HG02571 (cell line): ENCODE data around the gene DEPDC5.

Source experiments
- ATAC-seq: cut with Tn5 transposase; IDR thresholded peaks from one replicate; pipeline ENCODE4 v1.9.1; 2021; ENCODE audit warnings: mild to moderate bottlenecking, moderate library complexity; ENCODE audit not compliant: unreplicated experiment

Gene DEPDC5

GRCh38 chr22:31920306-31920705 is 166.5 kb downstream of the DEPDC5 start:
- ATAC-seq = no peak

GRCh38 chr22:31921106-31921505 is 167.3 kb downstream of the DEPDC5 start:
- ATAC-seq = no peak

GRCh38 chr22:31922534-31922933 is 168.7 kb downstream of the DEPDC5 start:
- no peak for ATAC-seq

GRCh38 chr22:31923136-31923535 is 169.3 kb downstream of the DEPDC5 start:
- ATAC-seq = no peak

GRCh38 chr22:31923747-31924146 is 169.9 kb downstream of the DEPDC5 start:
- no peak for ATAC-seq

GRCh38 chr22:31925056-31925455 is 171.2 kb downstream of the DEPDC5 start:
- no peak for ATAC-seq

GRCh38 chr22:31926024-31926423 is 172.2 kb downstream of the DEPDC5 start:
- no peak for ATAC-seq

- ATAC-seq = no peak
These were observed 173.2 kb downstream of the DEPDC5 start for GRCh38 chr22:31926969-31927368.

GRCh38 chr22:31927562-31927961 is 173.7 kb downstream of the DEPDC5 start:
- no peak for ATAC-seq

GRCh38 chr22:31929167-31929930 is 175.5 kb downstream of the DEPDC5 start:
- ATAC-seq = no peak

GRCh38 chr22:31932863-31933262 is 179.0 kb downstream of the DEPDC5 start:
- no peak for ATAC-seq

GRCh38 chr22:31933406-31933805 is 179.6 kb downstream of the DEPDC5 start:
- ATAC-seq = no peak

- no peak for ATAC-seq
These were observed 180.1 kb downstream of the DEPDC5 start for GRCh38 chr22:31933816-31934482.

GRCh38 chr22:31935961-31936635 is 182.3 kb downstream of the DEPDC5 start:
- no peak for ATAC-seq

- no peak for ATAC-seq
These were observed 183.5 kb downstream of the DEPDC5 start for GRCh38 chr22:31937341-31937740.

- ATAC-seq = no peak
These were observed 184.5 kb downstream of the DEPDC5 start for GRCh38 chr22:31938296-31938695.

GRCh38 chr22:31940506-31940905 is 186.7 kb downstream of the DEPDC5 start:
- ATAC-seq = no peak

GRCh38 chr22:31942091-31942490 is 188.3 kb downstream of the DEPDC5 start:
- ATAC-seq = no peak

- ATAC-seq = no peak
These were observed 189.6 kb downstream of the DEPDC5 start for GRCh38 chr22:31943206-31943977.

GRCh38 chr22:31943978-31944699 is 190.3 kb downstream of the DEPDC5 start, which contains the start of gene YWHAH:
TSS of gene YWHAH (plus strand) at chr22:31944535. CDS start at chr22:31944734, 199 bp downstream.
- peak; percentile 60 for ATAC-seq
